ENCODE results near the gene ADAM33. TPM values are rescaled to one million over a fixed set of nuclear protein-coding genes. Genes with fewer than 3 reads are reported as not detected.

The ADAM33 gene
- total RNA-seq, 1 experiment from 2014 or later = not detected

DNA sequence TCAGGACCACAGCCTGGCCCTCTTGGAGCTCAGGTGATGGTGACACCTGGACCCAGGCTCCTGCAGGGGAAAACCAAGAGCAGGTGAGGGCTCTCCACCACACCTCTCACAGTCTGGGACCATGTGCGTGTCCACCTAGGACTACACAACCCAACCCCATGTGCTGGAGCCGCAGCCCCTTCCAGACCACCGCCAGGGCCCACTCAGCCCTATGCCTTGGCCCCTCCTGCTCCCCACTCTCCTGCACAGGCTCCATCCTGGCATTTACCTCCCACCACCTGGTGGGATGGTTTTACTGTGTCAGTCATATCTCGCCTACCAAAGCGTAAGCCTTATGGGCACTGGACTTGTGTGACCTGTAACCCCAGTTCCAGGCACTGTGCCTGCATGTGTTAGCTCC lies 13.1 kb upstream of the ADAM33 start:
- H3K4me1 Mint-ChIP-seq (ENCODE audit: low read depth, unreplicated experiment) = no peaks in the 10 kb centered on the region
- TF ChIP-seq, protein P1, sequence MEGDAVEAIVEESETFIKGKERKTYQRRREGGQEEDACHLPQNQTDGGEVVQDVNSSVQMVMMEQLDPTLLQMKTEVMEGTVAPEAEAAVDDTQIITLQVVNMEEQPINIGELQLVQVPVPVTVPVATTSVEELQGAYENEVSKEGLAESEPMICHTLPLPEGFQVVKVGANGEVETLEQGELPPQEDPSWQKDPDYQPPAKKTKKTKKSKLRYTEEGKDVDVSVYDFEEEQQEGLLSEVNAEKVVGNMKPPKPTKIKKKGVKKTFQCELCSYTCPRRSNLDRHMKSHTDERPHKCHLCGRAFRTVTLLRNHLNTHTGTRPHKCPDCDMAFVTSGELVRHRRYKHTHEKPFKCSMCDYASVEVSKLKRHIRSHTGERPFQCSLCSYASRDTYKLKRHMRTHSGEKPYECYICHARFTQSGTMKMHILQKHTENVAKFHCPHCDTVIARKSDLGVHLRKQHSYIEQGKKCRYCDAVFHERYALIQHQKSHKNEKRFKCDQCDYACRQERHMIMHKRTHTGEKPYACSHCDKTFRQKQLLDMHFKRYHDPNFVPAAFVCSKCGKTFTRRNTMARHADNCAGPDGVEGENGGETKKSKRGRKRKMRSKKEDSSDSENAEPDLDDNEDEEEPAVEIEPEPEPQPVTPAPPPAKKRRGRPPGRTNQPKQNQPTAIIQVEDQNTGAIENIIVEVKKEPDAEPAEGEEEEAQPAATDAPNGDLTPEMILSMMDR (IDR thresholded peaks at IDR 0.05; ENCODE audit: unreplicated experiment) = no peak
- no peak for DNase-seq
- intact Hi-C loops (cut with micrococcal nuclease; ENCODE audit: unreplicated experiment) = no loop called here
- CTCF ChIA-PET = interaction anchor here (1.7 kb wide), 1 partner anchor 16 kb away, joined by 5 read pairs; no protein-coding TSS in a partner anchor
- no peaks in the 10 kb centered on the region for H3K36me3 Mint-ChIP-seq (ENCODE audit: insufficient read depth, unreplicated experiment)
- no peak overlapping the region for H3K27ac Mint-ChIP-seq (ENCODE audit: unreplicated experiment)
- H3K4me3 Mint-ChIP-seq (ENCODE audit: low read depth, unreplicated experiment) = no peak overlapping the region
- H3K9me3 Mint-ChIP-seq (ENCODE audit: low read depth, unreplicated experiment) = no peaks in the 10 kb centered on the region
- H3K27me3 Mint-ChIP-seq (ENCODE audit: unreplicated experiment) = peaks cover 15% of the 10 kb centered on the region
- BruUV-seq (replicated peaks) = no TSS peak

DNA sequence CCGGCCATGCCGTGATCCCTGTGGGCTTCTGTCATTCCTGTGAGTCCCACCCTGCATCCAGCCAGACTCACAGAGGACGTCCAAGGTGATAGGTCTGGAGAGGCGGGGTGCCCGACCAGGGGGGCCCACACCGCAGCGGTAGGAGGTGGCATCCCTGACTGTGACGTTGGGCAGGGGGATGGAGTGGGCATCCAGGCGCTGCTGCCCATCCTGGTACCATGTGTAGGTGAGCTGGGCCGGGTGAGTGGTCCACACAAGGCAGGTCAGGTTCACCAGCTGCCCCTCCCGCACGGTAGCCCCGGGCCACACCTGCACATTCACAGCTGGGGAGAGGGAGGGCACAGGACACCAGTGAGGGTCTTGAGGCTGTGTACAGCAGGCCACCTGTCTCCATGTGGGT lies 11.6 kb upstream of the ADAM33 start:
- H3K4me3 Mint-ChIP-seq (ENCODE audit: low read depth, unreplicated experiment) = no peak overlapping the region
- H3K36me3 Mint-ChIP-seq (ENCODE audit: insufficient read depth, unreplicated experiment) = no peaks in the 10 kb centered on the region
- CTCF ChIA-PET = no interaction called here
- H3K4me1 Mint-ChIP-seq (ENCODE audit: low read depth, unreplicated experiment) = no peaks in the 10 kb centered on the region
- no TSS peak for BruUV-seq (replicated peaks)
- peaks cover 18% of the 10 kb centered on the region for H3K27me3 Mint-ChIP-seq (ENCODE audit: unreplicated experiment)
- intact Hi-C loops (cut with micrococcal nuclease; ENCODE audit: unreplicated experiment) = no loop called here
- H3K9me3 Mint-ChIP-seq (ENCODE audit: low read depth, unreplicated experiment) = no peaks in the 10 kb centered on the region
- no peak for DNase-seq
- TF ChIP-seq, protein P1 (IDR thresholded peaks at IDR 0.05; ENCODE audit: unreplicated experiment) = no peak
- H3K27ac Mint-ChIP-seq (ENCODE audit: unreplicated experiment) = no peak overlapping the region

DNA sequence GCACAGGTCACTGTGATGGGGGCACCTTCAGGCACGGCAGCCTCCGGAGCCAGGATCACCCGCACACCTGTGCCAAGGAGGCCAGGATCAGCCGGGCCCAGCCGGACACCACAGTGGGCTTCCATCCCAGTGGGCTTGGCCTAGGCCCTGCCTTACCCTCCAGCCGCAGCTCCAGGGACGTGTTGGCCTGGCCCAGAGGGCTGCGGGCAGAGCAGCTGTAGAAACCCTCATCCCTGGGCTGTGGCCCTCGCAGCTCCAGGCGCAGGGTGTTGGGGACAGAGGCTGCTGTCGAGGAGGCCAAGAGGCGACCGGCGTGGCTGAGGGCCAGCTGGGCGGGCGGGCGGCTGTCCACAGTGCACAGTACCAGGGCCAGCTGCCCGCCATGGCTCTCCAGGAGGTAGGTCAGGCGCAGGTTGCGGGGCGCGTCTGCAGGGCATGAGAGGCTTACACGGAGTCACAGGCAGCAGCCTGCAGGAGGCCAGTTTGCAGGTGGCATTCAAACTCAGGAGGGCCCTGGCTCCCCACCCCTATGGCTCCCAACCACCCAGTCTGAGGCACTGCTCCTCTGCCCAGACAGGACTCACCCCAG lies 11.0 kb upstream of the ADAM33 start:
- no peaks in the 10 kb centered on the region for H3K36me3 Mint-ChIP-seq (ENCODE audit: insufficient read depth, unreplicated experiment)
- CTCF ChIA-PET = no interaction called here
- no TSS peak for BruUV-seq (replicated peaks)
- TF ChIP-seq, protein P1 (IDR thresholded peaks at IDR 0.05; ENCODE audit: unreplicated experiment) = no peak
- H3K27me3 Mint-ChIP-seq (ENCODE audit: unreplicated experiment) = peaks cover 21% of the 10 kb centered on the region
- no peak for DNase-seq
- no peaks in the 10 kb centered on the region for H3K9me3 Mint-ChIP-seq (ENCODE audit: low read depth, unreplicated experiment)
- no peak overlapping the region for H3K4me3 Mint-ChIP-seq (ENCODE audit: low read depth, unreplicated experiment)
- intact Hi-C loops (cut with micrococcal nuclease; ENCODE audit: unreplicated experiment) = no loop called here
- H3K4me1 Mint-ChIP-seq (ENCODE audit: low read depth, unreplicated experiment) = no peaks in the 10 kb centered on the region
- no peak overlapping the region for H3K27ac Mint-ChIP-seq (ENCODE audit: unreplicated experiment)

DNA sequence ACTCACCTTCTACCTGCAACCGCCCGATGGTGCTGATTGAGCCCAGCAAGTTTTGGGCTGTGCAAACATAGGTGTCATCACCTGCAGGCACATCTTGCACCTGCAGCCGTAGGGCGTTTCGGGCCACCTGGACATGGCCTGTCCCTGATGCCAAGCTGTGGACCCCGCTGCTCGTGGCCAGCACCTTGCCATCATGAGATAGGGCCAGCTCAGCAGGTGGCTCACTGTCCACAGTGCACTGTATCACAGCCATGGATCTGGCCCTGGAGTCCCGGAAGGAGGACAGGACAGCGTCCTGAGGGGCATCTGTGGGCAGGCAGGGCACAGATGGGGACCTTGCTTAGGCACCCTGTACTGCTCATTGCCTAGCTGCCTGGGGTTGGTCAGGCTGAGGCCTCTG lies 10.1 kb upstream of the ADAM33 start:
- BruUV-seq (replicated peaks) = no TSS peak
- DNase-seq = no peak
- Mint-ChIP-seq H3K9me3 (ENCODE audit: low read depth, unreplicated experiment) (no peaks in the 10 kb centered on the region), H3K36me3 (ENCODE audit: insufficient read depth, unreplicated experiment) (no peaks in the 10 kb centered on the region), H3K27ac (ENCODE audit: unreplicated experiment) (no peak overlapping the region), H3K4me1 (ENCODE audit: low read depth, unreplicated experiment) (no peaks in the 10 kb centered on the region), H3K4me3 (ENCODE audit: low read depth, unreplicated experiment) (no peak overlapping the region), H3K27me3 (ENCODE audit: unreplicated experiment) (peaks cover 30% of the 10 kb centered on the region)
- CTCF ChIA-PET = no interaction called here
- TF ChIP-seq, protein P1 (IDR thresholded peaks at IDR 0.05; ENCODE audit: unreplicated experiment) = no peak
- intact Hi-C loops (cut with micrococcal nuclease; ENCODE audit: unreplicated experiment) = no loop called here
